HG02852 (cell line): Measurements from ENCODE around the gene CRYGN.

Source experiments
- ATAC-seq: cut with Tn5 transposase; IDR thresholded peaks from one replicate; pipeline ENCODE4 v1.9.1; 2021; ENCODE audit warnings: mild to moderate bottlenecking, moderate library complexity; ENCODE audit not compliant: unreplicated experiment

CRYGN gene

DNA sequence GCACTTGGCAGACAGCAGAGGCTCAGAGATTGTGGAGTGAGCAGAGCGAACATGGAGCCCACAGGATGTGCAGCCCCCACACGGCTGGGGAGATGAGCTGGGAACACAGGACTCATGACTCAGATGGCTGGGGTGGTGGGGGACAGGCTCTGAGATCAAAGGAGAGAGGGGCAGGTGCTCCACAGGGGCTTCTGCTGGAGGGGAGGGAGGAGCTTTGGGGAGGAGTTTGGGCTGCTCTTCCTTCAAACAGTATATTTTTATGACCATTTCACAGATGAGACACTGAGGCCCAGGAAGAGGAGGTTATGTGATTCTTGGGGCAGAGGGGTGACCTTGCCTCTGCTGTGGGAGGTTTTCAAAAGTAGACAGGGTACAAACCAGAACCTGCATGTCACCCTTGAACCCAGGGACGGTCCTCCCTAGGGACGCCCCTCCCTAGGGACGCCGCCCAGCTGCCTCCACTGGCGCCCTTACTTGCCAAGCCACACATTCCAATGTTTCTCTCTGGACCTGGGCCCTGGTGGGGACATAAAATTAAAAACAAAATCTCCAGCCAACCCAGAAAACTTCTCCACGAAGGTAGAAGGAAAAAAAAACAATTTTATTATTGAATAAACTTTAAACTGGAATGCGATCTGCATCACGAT is 981 bp upstream of the CRYGN start:
- no peak for ATAC-seq

DNA sequence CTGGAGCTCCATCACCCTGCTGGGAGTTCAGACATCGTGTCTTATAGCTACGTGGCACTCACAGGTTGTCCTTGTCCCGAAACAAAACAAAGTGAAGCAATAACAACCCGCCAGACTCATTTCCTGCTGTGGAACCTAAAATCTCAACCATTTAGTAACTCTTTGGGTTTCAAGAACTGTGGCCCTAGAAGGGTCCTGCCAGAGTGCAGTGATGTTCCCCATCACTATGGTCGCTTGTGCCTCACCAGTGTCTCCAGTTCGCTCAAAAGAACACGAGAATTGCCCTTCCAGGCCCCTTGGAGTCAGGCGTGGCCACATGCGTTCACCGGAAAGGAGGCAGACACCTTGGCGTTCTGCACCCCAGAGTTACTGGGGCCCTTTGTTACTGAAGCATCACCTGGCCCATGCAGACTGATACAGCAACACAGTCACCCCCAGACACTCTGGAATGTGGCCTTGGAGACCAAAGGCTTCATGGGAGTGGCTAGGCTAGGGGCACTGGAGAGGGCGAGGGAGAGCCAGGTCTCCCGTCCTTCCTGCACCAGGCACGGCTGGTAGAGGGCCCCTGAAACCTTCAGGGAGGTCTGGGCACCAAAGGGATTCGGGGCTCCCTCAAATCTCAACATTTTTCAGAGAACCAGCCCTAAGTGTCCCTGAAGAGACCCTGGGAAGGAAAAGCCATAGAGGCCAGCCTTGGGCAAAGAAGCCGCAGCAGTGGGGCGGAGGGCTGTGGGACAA is 908 bp downstream of the CRYGN start:
- ATAC-seq = no peak

DNA sequence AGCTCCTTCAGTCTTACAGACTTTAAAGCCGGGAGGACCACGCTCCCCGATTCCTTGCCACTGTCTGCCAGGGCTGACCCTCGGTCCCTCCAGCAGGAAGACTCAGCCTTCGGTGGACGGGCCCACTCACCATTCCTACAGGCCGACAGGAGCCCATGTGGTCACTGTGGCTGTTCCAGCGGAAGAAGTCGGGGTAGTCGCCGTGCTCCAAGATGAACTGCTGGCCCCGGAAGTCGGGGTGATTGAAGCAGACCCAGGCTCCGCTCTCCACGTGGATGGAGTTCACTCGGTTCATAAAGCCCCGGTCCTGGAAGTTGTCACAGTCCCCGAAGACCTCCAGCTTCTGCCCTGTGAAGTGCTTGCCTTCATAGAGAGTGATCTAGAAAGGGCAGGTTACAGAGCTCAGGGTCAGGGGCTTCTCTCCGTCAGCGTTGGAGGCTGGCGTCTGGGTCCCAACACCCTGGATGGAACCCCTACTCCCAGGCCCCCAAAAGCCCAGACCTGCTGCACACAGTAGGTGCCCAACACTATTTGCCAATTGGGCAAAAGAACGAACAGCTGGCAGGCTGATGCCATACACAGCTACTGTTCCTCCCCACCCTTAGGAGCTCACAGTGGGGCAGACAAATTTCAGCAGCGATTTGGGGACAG is 1.9 kb downstream of the CRYGN start:
- no peak for ATAC-seq

DNA sequence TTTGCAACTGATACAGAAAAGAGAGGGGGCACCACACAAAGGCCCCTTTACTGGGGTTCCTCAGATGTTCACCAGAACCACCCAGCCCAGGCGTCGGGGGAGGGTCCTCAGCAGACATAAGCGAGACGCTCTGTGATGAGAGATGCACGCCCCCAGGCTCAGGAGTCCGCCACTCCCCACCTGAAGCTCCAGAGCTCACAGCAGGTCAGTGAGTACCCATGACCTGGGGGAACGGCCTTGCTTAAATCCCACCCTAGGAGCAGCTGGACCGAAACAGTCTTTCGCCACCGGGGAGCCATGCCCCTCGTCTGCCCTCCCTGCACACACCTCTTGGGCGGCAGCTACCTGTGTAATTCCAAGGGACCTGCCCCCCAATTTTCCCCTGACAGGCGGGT is 2.8 kb downstream of the CRYGN start:
- ATAC-seq = no peak

DNA sequence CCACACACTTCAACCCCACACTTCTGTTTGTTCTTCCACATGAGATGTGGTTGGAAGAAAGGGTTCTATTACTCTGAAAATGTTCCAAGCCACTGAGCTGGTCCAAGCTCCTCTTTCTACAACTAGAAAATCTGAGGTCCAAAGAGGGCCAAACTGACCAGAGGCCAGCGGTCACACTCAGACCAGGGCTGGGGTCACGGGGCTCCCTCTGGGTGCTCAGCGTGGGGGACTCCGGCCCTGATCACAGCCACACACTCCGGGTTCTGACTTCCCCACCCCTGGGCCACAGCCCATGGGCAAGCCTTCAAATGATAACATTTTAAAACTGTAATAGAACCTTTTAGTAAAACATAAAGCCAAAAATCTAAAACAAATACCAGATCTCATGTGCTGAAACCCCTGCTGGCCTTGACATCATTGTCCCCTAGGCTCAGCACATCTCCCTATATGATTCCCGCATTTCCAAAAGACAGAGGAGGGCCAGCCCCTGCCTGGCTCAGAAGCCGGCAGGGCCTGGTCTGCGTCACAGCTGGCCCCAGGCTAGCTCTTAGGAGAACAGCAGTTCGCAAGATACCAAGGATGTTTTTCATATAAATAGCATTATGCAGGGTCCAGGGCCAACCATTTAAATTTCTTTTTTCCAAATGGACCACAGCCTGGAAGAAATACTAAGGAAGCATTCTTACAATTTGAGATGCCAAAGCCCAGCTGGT is 3.3 kb downstream of the CRYGN start:
- no peak for ATAC-seq

DNA sequence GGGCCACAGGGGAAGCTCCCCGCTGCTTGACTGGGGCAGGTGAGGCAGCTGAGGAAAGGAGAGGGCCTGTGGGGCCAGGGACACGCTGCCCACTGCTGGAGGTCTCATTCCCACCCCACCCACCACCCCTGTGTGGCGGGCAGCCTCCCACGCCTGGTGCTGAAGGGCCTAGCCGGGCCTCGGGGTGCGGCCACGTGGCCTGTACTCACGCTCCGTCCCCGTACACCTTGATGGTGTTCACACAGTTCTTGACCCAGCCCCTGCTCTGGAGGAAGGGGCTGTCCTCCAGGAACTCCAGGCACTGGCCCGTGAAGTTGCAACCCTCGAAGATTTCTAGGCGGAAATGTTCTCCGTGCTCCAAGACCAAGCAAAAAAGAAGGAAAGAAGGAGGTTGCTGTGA is 4.0 kb downstream of the CRYGN start:
- no peak for ATAC-seq

DNA sequence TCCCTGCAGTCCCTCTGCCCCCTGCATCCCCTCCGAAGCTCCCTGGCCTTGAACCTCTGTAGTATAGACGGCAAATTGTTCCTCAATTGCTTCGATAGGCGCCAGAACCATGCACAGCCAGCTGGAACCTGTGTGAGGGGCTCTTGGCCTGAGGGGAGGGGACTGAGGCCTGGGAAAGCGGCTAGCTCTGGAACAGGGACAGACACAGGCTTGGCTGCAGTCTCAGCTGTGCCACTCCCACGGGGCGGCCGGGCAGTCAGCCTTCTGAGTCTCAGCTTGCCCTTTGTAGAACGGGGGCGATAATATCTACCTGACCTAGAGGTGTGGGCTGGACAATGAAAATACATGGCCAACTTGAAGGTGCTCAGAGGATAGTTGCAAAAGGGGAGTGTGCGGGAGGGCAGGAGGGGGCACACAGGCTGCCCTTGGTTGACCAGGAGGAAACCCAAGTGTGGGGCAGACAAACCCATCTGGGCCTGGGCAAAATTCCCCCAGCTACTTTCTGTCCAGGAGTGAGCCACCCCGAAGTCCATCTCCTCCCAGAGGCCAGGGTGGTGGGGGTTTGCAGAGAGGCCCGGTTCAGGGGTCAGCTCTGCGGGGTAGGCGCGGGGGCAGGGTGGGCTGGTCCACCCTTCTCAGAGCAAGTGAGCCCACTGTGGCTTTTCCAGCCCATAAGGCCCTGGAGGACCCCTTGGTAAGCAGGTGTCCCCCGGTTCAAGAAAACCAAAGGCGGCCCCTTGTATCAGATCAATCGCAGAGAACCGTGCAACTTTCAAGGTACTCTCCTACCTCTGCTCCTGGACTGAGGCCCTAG is 4.6 kb downstream of the CRYGN start:
- no peak for ATAC-seq

DNA sequence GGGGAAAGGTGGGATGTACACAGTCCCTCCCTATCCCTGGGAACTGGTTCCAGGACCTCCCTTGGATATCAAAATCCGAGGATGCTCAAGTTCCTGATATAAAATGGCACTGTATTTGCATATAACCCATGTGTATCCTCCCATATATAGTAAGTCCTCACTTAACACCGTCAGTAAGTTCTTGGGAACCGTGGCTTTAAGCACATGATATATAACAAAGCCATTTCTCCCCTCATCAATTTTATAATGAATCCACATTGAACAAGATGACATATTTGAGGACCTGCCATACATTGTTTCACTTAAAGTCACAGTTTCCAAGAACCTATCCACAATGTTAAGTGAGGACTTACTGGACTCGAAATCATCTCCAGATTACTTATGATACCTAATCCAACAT is 5.4 kb downstream of the CRYGN start:
- no peak for ATAC-seq

DNA sequence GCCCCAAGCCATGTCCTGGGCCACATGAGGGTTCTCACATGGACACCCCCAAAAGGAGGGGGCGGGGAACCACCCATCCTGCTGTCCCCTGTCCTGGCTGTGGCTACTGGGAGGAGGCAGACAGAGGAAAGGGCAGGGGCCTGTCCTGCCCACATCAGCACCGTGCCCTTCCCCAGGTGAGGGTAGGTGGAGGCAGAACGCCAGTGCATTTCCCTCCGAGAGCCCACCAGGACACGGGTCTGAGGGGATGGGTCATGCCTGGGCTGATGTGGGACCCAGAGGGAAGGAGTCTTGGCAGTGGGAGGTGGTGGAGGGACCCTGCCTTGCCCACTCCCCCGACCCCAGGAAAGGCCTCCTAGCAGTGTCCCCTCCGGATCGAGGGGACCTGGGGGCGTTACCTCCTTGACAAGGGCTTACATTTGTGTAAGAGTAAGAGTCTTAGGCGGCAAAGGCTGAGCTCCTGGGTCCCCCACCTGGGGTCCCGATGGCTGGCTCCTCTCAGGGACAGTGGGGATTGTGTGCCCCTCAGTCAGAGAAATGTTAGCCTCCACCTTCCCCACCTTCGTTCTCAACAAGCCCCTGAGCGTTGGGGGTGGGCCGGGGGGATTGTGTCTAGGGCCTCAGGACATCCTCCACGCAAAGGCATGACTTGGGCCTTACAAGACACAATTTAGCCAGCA is 6.1 kb downstream of the CRYGN start:
- ATAC-seq = no peak

DNA sequence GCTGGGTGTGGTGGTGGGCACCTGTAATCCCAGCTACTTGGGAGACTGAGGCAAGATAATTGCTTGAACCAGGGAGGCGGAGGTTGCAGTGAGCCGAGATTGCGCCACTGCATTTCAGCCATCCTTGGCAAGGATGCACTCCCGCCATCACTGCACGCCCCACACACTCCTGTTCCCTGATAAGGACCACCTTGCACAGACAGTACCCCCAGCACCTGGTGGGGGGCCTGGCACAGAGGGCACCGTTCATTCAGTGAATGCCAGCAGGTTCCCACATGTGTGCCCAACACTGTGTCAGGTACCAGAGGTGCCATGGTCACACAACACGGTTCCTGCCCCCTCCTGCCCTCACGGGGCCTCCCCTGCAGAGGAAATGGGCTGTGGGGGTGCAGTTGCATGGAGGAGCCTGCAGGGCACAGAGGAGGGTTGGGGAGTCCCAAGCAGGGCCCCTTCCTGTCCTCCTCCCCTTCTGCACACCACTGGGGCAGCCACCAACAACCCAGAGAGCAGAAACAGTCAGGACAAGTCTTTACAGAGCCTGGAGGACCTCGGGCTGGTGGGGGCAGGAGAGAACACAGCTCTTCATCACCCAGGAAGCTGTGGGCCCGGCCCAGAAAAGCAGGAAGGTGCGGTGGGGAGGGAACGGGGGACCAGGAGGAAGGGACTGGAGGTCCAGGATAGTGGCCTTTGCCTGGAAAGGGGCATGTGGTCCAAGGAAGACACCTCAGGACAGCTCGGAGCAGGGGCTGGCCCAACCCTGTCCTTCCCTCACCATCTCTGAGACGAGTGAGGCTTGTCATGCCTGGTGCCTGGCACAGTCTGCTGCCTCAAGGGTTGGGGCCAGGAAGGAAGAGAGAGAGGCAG is 7.1 kb downstream of the CRYGN start:
- ATAC-seq = no peak

DNA sequence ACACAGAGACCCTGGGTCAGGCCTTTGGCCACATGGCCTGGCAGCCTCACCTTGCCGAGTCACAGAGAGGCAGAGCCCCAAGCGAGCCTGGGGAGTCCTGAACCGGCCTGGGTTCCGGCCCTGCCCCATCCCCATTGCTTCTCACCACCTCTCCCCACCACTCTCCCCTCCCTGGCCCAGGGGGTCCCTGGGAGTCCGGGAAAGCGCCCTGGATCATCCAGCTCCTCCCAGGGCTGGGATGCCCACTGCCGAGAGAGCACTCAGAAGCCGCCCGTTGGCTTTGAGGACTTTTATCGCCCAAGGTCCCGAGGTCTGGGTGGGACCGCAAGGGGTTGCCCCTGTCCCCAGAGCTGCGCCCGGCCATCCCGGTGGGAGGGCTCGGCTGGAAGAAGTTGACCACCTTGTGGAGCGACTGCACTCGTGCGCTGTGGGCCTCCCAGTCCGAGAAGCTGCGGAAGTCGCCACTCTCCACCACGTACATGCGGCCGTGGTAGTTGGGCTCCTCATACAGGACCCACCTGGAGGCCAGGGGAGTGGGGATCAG is 8.1 kb downstream of the CRYGN start:
- ATAC-seq = no peak

DNA sequence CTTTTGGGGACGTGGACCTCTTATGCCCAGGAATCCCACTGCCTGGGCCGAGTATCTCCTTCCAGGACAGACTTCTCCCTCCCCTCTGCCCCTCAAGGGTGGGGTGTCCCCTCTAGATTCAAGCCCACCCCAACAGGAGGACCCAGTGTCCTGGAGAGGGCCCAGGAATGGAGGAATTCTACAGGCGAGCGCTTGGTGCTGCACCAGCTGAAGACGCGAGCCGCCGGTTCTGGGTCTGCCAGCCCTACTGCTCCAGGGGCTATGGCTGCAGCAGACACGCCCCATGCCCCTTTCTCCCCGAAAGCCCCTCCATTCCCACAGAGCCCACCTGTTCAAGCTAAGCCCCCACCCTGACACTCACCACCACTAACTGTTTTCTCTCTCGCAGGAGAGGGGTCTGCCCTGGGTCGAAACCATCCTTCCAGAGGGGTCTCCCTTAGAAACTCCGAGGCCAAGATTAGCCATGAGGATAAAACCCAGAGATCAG is 8.6 kb downstream of the CRYGN start:
- no peak for ATAC-seq

DNA sequence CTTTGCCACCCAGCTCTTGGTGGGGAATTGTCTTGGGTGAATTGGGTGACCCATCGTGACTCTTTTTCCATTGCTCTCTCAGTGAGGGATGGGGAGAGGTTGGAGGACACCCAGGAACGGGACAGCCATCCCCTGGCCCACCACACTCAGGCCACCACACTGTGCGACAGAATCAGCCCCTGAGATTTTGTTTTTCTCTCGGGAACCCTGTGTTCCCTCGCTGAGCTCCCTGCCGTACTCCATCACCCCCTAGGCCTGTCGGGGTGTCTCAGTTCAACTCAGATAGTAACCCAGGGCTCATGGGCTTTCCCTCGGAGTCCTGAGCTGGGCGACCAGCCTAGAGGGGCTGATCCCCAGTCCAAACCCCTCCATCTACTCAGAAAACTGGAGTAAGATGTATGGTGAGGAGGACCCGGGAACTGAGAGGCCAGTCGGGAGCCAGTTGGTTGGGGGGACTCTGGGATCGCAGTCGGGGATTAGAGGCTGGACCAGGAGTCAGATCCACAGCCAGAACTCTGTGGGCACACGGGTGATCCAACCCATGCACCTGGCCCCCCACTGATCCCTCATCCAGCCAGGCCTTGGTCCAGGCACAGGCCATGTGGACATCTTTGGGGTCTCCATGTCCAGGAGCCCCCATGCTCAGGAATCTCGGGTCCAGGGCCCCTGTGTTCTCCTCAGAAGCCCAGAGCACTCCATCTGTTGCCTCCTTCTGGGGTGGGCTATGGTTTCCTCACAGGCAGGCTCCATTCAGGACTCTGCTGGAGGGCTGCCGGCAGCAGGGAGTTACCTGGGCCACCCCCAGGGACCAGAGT is 9.3 kb downstream of the CRYGN start:
- no peak for ATAC-seq

DNA sequence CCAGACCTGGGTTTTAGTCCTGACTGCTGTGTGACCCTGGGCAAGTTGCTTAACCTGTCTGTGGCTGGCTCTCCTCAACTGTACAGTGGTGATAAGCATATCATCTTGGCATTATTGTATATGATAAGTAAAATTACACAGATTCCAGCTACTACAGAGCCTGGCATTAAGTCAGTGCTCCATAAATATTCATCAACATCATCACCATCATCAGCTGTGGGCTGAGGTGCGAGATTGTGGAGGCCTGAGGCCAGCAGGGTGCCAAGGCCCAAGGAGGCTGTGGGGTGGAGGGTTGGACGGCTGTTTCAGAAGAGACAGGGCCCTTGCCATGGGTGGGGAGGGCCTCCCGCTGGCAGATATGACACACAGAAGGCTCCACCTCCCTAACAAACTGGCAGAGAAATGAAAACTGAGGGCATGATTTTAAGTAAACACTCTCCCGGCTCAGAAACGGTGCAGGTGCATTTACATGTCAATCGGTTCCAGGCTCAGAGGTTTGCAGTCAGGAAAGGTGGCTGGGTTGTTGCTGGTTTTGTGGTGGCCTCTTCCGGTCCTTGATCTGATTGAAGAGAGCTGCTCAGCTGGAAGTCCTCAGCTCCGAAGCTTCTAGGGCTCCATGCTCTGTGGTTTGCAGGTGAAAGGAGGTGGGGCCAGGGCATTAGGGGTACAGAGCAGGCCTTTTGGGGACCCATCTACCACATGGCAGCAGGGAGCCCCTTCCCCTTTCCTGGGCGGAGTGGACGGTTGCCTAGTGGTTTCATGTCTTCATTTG is 10.2 kb downstream of the CRYGN start:
- ATAC-seq = no peak

DNA sequence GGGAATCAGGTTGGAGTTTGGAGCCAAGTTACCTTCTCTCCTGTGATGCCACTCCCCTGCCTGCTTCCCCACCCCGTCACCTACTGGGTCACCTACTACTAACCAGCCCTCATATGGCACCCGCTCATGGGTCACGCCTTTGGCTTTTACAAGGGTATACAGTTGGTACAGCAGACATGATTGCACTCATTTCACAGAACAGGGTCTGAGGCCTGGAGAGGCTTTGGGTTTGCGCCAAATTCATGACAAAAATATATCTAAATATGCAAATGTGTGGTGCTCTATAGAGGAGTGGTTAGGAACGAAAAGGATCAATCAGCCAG is 10.7 kb downstream of the CRYGN start:
- no peak for ATAC-seq

DNA sequence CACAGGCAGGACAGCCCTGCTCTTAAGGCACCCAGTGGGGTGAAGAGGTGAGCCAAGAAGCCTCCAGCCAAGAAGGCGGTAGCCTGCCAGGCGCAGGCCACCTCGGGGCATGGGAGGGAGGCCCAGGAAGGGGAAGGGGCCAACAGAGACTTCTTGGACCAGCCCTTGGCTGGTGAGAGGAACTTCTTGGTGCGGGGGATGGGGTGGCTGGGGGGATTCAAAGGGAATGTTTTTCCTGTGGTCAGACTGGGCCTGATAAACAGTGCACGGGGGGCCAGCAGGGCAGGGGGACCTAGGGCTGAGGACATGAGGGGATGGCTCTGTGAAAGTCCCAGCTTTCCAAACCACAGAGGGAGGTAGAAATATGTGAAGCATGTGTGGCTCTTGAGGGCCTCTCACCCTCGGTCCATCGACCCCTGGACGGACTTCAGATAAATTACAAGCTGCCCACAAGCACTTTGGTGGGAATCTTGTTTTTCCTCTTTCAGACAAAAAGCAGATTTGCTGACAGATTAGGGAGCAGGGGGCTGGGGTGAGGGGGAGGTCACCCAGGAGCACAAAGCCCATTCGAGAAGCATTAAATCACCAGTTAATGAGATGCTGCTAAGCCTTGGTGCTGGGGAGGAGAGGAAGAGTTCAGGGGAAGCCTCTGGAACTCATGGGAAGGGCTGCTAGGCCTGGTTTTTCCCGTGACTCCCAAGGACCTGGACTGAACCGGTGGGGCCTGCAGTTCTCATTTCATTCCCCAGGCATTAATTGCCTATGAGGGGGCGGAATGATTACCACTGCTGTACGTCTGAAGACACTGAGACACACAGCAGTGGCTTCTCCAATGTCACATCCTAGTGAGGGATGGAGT is 11.3 kb downstream of the CRYGN start:
- no peak for ATAC-seq
